Amniotic stem cell (primary cell): Measurements from ENCODE around the gene THSD8.
A peak's percentile ranks its signal among the peaks of the same experiment; 100 is the strongest.

Experiments
- DNase-seq: peaks from one replicate; lab custom pipeline; 2025; lab: John Stamatoyannopoulos, UW

Gene THSD8

DNA sequence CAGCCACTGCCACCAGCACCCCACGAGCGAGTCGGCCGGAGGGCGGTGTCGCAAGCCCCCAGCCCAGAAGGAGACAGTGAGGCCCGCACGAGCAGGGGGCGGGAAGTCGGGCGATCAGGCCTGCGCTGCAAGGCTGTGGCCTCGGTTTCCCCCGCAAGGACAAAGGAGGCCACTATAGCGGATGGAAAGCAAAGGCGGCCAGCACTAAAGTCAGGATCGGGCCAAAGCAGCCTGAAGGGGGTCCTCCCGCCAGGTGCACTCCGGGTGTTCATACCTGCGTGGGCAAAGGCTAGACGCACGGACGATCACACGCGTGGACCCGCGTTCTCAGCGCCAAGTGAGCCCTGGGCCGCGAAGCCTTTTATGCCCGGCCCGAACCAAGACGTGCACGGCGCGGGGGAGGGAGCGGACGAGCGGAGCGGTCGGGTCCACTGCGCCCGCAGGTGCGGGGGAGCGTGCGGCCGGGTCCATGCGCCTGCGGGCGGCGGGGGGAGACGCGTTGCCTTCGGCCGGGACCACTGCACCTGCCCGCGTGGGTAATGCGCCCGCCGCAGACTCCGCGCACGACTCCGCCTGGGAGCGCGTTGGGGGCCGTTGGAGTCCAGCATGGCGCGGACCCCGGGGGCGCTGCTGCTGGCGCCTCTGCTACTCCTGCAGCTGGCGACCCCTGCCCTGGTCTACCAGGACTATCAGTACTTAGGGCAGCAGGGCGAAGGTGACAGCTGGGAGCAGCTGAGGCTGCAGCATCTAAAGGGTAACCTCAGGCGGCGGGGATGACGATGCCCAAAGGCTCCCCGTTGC, at the start of gene THSD8, which contains the start of gene PRDX2:
Gene THSD8 (plus strand): TSS at position 604 of the 801 bp plus-strand sequence. CDS start 3 bp downstream, at position 607.
Gene PRDX2 (minus strand): TSS at position 335 of the 801 bp plus-strand sequence. CDS start 539 bp downstream, outside the sequence.
- DNase-seq = peak; percentile 41

DNA sequence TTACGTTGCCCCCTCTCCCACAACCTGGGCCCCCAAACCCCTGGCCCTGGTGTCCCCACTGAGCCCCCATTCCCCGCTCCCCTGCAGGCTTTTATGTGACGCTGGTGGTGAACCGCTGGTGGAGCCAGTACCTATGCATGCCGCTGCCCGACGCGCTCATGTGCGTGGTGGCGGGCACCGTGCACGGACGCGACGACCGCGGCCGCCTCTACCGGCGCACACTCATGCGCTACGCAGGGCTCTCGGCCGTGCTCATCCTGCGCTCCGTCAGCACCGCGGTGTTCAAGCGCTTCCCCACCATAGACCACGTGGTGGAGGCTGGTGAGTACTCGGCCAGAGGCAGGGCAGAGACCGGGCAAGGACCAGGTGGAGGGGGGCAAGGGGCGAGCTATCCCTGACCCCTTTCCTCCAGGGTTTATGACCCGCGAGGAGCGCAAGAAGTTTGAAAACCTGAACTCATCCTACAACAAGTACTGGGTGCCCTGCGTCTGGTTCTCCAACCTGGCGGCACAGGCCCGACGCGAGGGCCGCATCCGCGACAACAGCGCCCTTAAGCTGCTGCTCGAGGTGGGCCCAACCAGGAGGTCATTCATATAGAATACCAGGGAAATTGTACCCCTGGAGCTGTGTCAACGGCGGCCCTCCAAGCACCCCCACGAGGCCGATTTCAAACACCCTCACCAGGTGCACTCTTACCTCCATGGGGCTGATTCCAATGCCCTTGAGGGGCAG, 47.2 kb upstream of the THSD8 start:
- DNase-seq = no peak

DNA sequence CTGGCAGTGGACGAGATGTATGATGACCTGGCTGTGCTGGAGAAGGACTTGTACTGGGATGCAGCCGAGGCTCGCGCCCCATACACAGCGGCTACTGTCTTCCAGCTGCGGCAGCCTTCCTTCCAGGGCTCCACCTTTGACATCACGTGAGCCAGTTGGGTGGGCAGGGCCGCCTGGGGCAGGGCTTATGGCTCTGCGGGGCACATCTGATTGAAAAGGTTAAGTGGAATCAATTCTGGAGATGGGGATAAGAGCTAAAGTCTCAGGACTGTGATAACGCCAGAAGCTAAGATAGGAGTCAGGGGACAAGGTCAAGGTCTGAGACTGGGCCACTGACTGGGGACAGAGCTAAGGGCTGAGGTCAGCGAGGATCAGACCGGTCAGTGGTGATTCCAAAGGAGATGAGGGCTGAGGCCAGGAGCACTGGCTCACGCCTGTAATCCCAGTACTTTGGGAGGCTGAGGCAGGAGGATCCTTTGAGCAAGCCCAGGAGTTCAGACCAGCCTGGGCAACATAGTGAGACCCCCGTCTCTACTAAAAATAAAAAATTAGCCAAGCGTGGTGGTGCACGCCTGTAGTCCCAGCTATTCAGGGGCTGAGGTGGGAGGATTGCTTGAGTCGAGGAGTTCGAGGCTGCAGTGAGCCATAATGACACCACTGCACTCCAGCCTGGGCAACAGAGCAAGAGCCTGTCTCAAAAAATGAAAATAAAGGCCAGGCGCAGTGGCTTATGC, 45.6 kb upstream of the THSD8 start:
- DNase-seq = no peak

DNA sequence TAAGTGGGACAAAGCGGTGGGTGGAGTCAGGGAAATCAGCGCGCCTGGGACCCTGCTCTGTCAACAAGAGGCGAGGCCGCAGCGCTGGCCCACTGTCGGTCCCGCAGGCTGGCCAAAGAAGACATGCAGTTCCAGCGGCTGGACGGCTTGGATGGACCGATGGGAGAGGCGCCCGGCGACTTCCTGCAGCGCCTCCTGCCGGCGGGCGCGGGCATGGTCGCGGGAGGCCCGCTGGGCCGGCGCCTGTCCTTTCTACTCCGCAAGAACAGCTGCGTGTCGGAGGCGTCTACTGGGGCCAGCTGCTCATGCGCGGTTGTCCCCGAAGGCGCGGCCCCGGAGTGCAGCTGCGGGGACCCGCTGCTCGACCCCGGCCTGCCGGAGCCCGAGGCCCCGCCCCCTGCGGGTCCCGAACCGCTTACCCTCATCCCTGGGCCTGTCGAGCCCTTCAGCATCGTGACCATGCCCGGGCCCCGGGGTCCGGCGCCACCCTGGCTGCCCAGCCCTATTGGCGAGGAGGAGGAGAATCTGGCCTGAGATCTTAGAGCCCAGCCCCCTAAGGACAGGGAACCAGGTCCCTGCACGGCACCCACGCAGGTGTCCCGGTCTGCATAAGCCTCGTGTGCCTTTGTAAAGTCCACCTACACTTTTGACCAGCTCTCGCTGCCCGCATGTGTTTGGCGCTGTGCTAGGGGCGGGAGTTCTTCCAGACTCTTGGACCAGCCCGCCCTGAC, 44.2 kb upstream of the THSD8 start:
- no peak for DNase-seq

DNA sequence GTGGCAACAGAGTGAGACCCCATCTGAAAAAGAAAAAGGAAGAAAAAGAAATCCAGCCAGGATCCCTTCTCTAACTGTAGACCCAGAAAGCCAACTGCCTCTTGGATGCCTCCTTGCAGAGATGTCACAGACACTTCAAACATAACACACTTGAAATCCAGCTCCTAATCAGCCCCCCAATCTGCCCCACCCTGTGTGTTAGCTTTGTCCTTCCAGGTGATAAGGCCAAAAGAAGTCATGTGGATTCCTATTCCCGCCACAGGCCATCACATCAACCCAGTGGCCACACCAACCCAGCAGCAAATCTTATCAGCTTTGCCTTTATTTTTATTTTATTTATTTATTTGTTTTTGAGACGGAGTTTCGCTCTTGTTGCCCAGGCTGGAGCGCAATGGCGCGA, 42.2 kb upstream of the THSD8 start:
- DNase-seq = no peak

DNA sequence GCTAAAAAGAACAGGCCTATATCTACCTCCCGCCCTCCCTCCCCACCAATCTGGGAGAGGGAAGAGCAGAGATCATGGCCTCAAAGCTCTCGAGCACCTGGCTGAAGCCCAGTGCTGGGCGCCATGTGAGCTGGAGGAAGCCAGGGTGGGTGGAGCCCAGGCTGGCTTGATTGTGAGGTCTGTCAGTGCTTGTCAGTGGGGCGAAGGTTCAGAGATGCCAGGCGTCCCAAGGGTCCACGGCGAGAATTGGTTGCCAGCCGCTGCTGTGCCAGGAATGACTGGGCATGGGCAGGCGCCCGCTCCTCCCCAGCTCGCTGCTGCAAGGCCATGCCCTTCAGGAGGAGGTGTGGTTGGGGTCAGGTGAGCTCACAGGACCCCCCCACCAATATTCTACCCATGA, 38.8 kb upstream of the THSD8 start:
- no peak for DNase-seq

DNA sequence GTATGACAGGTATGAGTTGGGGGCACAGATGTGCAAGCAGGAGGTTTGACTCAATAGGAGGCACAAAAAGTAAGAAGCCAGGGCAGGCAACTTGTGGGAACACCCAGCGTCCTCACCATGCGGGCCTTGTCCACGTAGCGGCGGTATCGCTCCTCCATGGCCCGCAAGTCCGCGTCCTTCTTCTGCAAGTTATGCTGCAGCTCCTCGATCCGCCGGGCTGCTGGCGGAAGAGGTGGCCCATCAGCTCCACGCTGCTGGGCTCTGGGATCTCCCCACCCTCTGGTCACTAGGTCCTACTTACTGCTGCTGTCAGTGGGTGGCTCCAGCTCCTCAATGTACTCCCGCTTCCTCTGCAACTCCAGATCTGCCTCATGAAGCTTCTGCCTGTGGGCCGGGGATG, 37.2 kb upstream of the THSD8 start:
- no peak for DNase-seq

DNA sequence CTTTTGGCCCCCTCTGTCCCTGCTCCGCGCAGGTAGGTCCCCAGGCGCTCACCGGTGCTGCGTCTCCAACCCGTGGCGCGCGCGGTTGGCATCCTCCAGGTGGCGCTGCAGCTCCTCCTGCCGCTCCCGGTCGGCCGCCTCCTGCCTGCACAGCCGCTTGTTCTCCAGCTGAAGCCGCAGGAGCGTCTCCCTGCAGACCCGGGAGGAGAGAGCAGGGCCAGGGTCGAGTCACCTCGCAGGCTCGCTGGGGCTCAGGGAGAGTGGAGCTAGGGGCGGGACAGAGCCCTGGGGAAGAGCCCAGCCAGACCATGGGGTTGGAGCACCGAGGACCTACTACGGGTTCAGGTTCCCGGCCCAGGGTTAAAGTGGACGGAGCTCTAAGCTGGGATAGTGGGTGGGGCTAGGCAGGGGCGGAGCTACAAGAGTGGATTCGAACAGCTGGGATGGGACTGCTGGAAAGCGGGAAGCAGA, 35.8 kb upstream of the THSD8 start:
- no peak for DNase-seq

DNA sequence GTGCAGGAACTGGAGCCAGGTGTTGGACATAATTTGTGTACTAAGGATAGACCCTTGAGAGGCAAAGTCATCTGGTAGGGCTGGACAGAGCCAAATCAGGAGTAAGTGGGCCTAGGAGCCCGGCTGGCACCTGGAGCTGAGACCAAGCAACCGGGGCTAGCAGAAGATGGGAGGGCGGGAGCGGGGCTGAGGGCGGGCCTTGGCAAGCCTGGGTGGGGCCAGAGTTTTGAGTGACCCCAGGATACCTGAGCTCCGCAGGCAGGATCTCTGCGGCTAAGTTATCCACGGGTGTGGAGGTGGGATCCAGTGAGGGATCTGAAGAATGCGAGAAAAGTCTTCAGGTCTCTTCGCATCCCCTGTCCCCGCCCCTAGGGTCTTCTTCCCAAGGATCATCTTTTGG, 34.7 kb upstream of the THSD8 start:
- no peak for DNase-seq

DNA sequence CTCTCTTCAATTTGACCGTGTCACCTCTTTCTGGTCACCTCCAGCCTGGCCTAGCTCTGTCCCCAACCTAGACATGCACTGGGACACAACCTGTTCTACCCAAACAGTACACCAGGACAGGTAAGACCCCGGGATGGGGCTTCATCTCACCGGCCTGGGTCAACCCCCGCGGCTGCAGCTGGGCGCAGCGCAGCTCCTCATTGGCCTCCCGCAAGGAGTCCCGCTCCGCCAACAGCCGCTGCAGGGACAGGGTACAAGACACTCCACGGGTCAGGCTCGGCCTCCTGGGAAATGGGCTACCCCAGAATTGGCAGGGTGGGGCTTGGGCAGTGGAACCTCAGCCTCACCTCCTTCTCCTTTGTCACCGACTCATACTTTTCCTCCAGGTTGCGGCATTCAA, 34.2 kb upstream of the THSD8 start:
- no peak for DNase-seq

DNA sequence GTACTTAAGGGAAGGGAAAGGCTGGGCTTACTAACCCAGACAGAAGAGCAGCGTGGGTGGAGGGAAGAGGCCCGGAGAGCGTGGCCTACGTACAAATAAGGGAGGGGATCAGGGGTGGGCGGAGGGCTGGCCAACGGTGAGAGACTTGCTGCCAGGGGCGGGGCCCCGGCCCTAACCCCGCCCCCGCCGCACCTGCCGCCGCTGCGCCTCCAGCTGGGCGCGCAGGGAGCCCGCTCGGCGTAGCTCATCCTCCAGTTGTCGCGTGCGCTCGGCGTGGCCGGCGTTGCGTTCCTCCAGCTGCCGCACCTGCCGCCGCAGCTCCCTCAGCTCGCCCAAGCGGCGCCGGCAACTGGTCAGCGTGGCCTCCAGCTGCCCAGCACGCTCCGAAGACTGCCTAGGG, 32.2 kb upstream of the THSD8 start:
- DNase-seq = no peak

DNA sequence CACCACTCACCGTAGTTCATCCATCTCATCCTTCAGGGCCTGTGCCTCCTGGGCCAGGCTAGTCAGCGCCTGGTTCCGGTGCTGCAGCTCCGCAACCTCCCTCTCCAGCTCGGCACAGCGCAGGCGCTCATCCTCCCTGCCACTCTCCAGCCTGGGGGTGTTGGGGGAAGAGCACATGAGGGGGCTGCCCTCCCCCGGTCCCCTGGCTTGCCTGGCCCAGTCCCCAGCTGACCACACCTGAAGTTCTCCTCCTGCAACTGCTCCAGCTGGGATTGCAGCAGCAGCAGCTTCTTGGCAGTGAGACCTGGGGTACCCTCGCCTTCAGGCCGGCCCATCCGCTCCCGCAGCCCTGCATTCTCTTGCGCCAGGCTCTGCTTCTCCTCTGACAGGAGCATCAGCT, 30.9 kb upstream of the THSD8 start:
- DNase-seq = no peak

DNA sequence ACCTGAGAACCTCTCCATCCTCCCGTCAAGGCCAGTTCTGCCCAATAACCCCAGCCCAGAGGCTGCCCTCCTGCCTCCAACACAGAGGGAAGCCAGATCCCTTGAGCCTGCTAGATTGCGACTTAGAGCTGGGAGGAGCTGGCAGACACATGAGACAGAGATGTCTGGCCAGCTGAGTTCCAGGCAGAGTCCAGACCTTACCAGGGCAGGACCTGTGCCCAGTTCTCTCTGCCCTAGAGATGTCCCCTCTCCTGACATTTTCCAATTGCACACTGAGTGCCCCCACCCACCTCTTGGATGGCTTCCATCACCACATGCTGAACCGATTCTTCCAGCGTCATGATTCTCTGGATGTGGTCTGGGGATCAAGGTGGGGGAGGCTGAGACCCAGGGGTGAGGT, 29.5 kb upstream of the THSD8 start:
- DNase-seq = no peak

DNA sequence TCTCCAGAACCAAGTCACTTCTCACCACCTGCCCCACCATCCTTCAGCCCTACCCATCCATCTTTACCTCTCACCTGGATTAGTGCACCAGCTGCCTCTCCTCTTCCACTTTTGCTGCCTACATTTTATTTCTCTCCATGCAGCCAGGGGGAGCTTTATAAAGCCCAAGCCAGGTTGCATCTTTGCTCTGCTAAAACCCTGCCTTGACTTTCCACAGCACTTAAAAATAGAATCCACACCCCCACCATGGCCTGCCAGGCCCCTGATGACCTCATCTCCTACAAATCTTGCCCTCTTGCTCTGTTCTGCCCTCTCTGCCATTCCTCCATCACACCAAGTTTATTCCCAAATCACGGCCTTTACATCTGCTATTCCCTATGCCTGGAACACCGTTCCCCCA, 28.3 kb upstream of the THSD8 start:
- no peak for DNase-seq

DNA sequence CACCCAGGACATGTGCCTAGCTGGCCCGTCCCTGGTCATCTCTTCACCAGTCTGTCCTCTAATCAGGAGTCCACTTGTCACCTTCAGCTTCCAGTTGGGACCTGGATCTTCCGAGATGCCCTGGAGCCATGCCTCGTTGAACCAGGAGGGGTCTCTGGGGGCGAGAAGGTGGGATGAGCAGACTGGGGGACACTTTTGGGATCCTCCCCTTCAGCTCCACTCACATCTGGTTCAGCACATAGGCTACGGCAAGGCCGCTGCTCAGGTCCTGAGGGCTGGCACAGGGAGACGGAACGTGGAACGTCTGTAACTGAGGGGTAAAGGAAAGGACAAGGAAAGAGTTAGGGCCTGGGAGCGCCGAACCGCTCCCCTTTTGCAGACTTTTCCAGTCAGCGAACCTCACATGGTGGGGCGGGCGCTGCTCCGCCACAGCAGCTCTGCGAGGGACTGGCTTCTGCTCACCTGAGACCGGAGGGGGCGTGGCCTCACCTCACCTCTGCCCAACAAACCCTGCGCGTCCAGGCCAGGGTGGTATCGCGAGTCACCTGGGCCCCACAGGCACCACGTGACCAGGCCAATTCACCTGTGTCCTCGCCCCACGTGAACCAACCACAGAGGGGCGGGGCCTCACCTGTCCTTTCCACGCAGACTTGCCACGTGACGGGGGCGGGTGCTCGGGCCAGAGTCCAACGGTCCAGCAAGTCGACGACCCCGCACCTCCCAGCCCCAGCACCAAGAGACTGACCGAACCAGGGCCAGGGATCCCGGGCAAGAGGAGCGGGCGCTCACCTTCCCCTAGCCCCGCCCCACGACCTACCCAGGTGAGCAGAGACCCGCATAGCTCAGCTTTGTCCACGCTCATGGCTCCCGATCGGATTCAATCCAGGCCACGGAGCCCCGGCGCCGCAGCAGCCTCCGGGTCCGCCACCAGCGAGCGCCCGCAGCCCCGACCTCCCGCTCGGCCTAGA, 27.0 kb upstream of the THSD8 start, which contains the start of gene HOOK2:
Gene HOOK2 (minus strand): TSS at position 965 of the 968 bp plus-strand sequence. CDS start 103 bp downstream, at position 862.
- DNase-seq = no peak

DNA sequence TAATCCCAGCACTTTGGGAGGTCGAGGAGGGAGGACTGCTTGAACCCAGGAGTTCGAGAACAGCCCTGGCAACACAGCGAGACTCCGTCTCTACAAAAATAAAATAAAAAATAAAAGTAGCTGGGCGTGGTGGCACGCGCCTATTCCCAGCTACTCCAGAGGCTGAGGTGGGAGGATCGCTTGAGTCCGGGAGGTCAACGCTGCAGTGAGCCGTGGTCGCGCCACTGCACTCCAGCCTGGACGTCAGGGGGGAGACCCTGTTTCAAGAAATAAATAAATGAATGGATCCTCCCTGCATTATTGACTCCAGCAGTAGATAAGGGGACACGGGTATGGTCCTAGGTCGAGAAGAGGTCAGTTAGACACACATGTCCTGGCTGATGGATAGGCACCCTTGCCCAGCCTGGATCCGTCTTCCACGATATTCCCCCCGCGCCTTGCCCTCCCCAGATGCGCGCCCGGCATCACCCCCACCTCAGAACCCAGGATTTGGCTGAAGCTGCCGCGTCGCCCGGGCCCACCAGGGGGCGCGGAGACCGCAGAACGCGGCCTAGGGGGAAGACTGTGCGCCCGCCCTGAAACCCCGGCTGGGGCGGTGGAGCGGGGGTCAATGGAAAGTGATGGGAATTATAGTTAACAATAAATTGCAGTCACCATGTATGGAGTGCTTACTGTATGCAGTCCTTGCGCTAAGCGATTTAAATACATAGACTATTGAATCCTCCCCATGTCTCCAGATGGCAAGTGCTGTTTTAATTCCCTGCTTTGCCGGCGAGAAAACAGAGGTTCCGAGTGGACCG, 24.5 kb upstream of the THSD8 start:
- DNase-seq = peak; percentile 50

DNA sequence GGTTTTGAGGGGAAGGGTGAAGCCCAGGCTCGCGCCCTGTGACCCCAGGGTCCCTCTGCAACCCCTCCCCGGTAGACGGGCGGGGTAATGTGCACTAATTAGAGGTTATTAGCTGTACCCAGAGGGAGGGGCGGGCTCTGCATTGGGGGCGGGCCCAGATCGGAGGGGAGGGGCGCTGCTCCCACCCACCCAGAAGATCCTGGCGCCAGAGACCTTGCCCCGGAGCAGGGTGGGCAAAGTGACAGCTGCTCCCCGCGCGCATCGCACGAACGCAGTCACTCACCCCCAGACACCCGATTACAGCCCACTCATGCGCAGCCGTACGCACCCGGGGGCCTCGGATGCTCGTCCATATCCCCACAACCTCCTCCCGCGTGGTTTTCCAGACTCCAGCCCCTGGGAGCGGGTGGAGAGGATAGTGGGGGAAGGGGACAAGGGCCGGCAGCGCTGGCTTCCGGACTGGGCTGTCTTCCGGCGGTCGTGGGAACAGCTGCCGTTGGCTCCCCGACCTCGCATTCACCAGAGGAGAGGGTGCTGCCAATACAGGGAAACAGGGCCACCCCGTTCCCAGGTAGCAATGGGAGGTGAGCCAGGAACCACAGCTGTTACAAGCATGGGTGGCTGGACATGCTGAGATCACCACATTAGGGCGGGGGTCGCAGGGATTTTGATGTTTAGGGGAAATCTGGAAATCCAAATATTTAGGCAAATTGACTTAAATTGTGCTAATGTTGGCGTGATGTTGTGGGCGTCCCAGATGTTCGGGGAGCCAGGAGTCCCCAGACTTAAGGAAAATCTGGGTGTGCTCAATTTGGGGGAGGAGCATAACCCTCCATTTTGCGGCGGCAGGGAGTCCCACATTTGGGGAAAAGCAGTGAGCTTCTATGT, 23.6 kb upstream of the THSD8 start:
- DNase-seq = no peak

DNA sequence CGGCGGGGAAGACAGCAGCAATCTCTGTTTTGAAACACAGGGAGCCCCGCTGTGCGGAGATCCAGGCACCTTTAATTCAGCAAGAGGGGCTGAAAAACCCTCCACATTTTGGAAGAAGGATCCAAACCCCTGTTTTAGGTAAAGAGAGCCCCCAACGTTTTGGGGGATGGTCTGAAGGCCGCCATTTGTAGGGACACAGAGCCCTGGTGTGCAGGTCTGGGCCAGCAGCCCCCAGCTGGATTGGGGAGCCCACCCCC, 23.0 kb upstream of the THSD8 start:
- DNase-seq = no peak
